K562 (cell line): ENCODE measurements around the gene ILK. TPM values are rescaled to one million over a fixed set of nuclear protein-coding genes. Genes with fewer than 3 reads are reported as not detected.

Source experiments
- ARID1B ChIP-seq: fragments of 450-650 bp; IDR thresholded peaks from 2 replicates; pipeline ENCODE4 v1.6.1; 2016; ENCODE audit warnings: antibody characterized with exemption, mild to moderate bottlenecking, inconsistent platforms
- E2F3 ChIP-seq: fragments of 250-450 bp; sonication (Bioruptor Pico); IDR thresholded peaks from 2 replicates; pipeline ENCODE4 v1.4.0; 2020; ENCODE audit warnings: mild to moderate bottlenecking
- FUS ChIP-seq: fragments of 200-400 bp; formaldehyde crosslinking; optimal IDR thresholded peaks from 2 replicates; pipeline ENCODE3; 2017; ENCODE audit warnings: low read depth, low read length
- GABPB2 ChIP-seq: fragments of 250-450 bp; sonication (Bioruptor Pico); conservative IDR thresholded peaks from 2 replicates; pipeline ENCODE4 v1.5.1; 2021; ENCODE audit warnings: mild to moderate bottlenecking
- GATA2 ChIP-seq: sonication (generic); formaldehyde crosslinking; IDR thresholded peaks from 2 replicates; pipeline ENCODE4 v1.4.0; 2020; ENCODE audit warnings: mild to moderate bottlenecking, missing genetic modification reagents
- MAX ChIP-seq: sonication (generic); formaldehyde crosslinking; IDR thresholded peaks from 2 replicates; pipeline ENCODE4 v1.9.0; 2022; ENCODE audit warnings: mild to moderate bottlenecking, missing genetic modification reagents
- MYC ChIP-seq, 2 experiments: fragments of 250-450 bp in 1 of 2; sonication (Bioruptor Pico) in 1 of 2; IDR thresholded peaks; 2 replicates each; pipeline versions ENCODE4 v1.5.1 to v1.6.1; 2012 to 2021; ENCODE audit warnings: low read depth in 2 of 2, borderline replicate concordance in 1 of 2, improper control_type of control experiment in 1 of 2, low read length in 1 of 2, mild to moderate bottlenecking in 1 of 2, moderate library complexity in 1 of 2
- PPARD ChIP-seq: fragments of 250-450 bp; sonication (Bioruptor Pico); IDR thresholded peaks from 2 replicates; pipeline ENCODE4 v1.8.0; 2022; ENCODE audit warnings: inconsistent platforms, mild to moderate bottlenecking, moderate library complexity
- PRMT5 ChIP-seq: sonication (generic); formaldehyde crosslinking; IDR thresholded peaks from 2 replicates; pipeline ENCODE4 v1.5.0; 2020; ENCODE audit warnings: missing genetic modification reagents
- STAT6 ChIP-seq: sonication (generic); formaldehyde crosslinking; IDR thresholded peaks from 2 replicates; pipeline ENCODE4 v1.8.1; 2023; ENCODE audit warnings: mild to moderate bottlenecking, missing genetic modification reagents
- THRB ChIP-seq: fragments of 450-650 bp; formaldehyde crosslinking; conservative IDR thresholded peaks from 2 replicates; pipeline ENCODE4 v1.4.0; 2022; ENCODE audit warnings: mild to moderate bottlenecking, missing genetic modification characterization
- ZBTB2 ChIP-seq: fragments of 450-650 bp; IDR thresholded peaks from 2 replicates; pipeline ENCODE4 v1.6.1; 2016; ENCODE audit warnings: antibody characterized with exemption
- ZBTB7A ChIP-seq: IDR thresholded peaks from 2 replicates; pipeline ENCODE4 v1.6.1; 2011; ENCODE audit warnings: low read depth, mild to moderate bottlenecking, low read length, moderate library complexity, borderline replicate concordance; ENCODE audit not compliant: control insufficient read depth
- ZNF140 ChIP-seq: fragments of 250-450 bp; sonication (Bioruptor Pico); IDR thresholded peaks from 2 replicates; pipeline ENCODE4 v1.8.0; 2021; ENCODE audit warnings: moderate library complexity, mild to moderate bottlenecking, inconsistent platforms
- ZNF165 ChIP-seq: fragments of 250-450 bp; sonication (Bioruptor Pico); IDR thresholded peaks from 2 replicates; pipeline ENCODE4 v1.4.0; 2020; ENCODE audit warnings: borderline replicate concordance
- ZNF263 ChIP-seq: sonication (generic); formaldehyde crosslinking; IDR thresholded peaks from 2 replicates; pipeline ENCODE4 v1.8.0; 2022; ENCODE audit warnings: mild to moderate bottlenecking, missing genetic modification reagents, borderline replicate concordance
- ZNF609 ChIP-seq: sonication (generic); formaldehyde crosslinking; IDR thresholded peaks from 2 replicates; pipeline ENCODE4 v1.8.1; 2023; ENCODE audit warnings: missing genetic modification reagents, mild to moderate bottlenecking, borderline replicate concordance
- polyA plus RNA-seq, 8 experiments: library from polyadenylated mRNA; depleted of rRNA in 4 of 8; stranded (reverse) in 5 of 8; unstranded in 3 of 8; fragments of >200 nt; fragmentation: Nextera tagmentation in 2 of 8; fragmentation: Illumina TruSeq in 1 of 8; extraction: Ambion mirVana in 2 of 8; extraction: Trizol in 1 of 8; gene quantifications; 2 replicates each; pipeline versions ENCODE4 v1.2.1 to v1.2.3, GENCODE V29; 2011 to 2014; ENCODE audit warnings: inconsistent platforms in 1 of 8, missing spikeins in 1 of 8
- total RNA-seq, 7 experiments: library from RNA; depleted of rRNA in 6 of 7; stranded (reverse); fragments of >200 nt in 6 of 7; fragmentation: Illumina TruSeq in 2 of 7; extraction: Trizol in 2 of 7; gene quantifications; 2 replicates each; pipeline versions ENCODE4 v1.2.1 to v1.2.3, GENCODE V29; 2011 to 2021; ENCODE audit warnings: low replicate concordance in 1 of 7

Gene ILK
- total and polyA plus RNA-seq, 9 of the 15 experiments (the other 6 are each of a cell fraction or from before 2014, with no cell fraction given): 43.3 to 95.9 (median 58.9) TPM

GRCh38 chr11:6563667-6564066 is 39.9 kb upstream of the ILK start (continued):
- TF ChIP-seq ZNF609 (CRISPR knock-in tag) (no peak), THRB (CRISPR knock-in tag) (no peak), PRMT5 (no peak), MAX (CRISPR knock-in tag) (0 out of 2 replicates have a peak, but pooled peaks have one; percentile 33), MYC (IDR thresholded peaks at IDR 0.05; ENCODE audit: low read depth, low read length) (no peak), MYC (CRISPR knock-in tag; IDR thresholded peaks at IDR 0.05; ENCODE audit: borderline replicate concordance, low read depth) (no peak), ZBTB2 (no peak), ARID1B (no peak), ZNF140 (CRISPR knock-in tag) (no peak), FUS (no peak), ZNF165 (CRISPR knock-in tag) (no peak), STAT6 (no peak), E2F3 (CRISPR knock-in tag) (no peak), PPARD (no peak), GATA2 (CRISPR knock-in tag) (no peak), GABPB2 (no peak), ZNF263 (CRISPR knock-in tag) (peak; percentile 20; the same call in 1 of the 2 replicates), ZBTB7A (no peak)
